ENCODE results near the gene MAPK8.

DNA sequence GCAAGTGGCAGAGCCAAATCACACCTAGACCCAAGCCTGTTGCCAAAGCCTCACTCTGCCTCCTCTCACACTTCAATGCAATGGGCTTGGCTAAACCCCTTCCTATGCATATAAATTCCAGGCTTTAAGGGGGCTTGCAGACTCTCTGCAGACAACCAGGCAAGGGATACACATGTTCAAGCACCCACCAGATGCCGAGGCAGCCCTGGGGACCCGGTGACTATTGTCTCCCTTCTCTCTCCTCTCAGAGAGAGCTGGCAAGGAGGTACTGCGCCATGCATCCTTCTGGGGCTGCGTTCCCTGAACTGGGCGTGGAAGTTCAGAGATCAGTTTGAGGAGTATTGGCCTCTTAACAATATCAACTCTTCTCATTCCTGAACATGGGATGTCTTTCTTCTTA lies 167.2 kb downstream of the MAPK8 start:
- no peak for TF ChIP-seq GATA2 (IDR thresholded peaks at IDR 0.05; ENCODE audit: low read depth, low read length)
- TF ChIP-seq GATA3 (IDR thresholded peaks at IDR 0.05; ENCODE audit: low read depth, low read length), result no peak

Measured in SH-SY5Y (cell line).